ENCODE measurements around the gene AKAIN1. TPM values are rescaled to one million over a fixed set of nuclear protein-coding genes. Genes with fewer than 3 reads are reported as not detected.

The AKAIN1 gene
- total and polyA plus RNA-seq, 2 of the 4 experiments (the other 2 are of a cell fraction): not detected

GRCh38 chr18:5197461-5197860, 404 bp upstream of the AKAIN1 start:
- Histone ChIP-seq H3K4me1 (ENCODE audit: control insufficient read depth, insufficient read depth, low read length) (no peaks in the 10 kb centered on the region), H2AFZ (replicated peaks; ENCODE audit: low read length, poor library complexity) (no peak overlapping the region), H4K91ac (ENCODE audit: insufficient read depth, low read depth, low read length) (no peak overlapping the region), H3K27me3 (ENCODE audit: control insufficient read depth, insufficient read depth, low read length) (peaks cover 6% of the 10 kb centered on the region; the same call in 1 of the 2 replicates), H4K8ac (ENCODE audit: low read depth in 2 of 2, low read length in 2 of 2) (no peak overlapping the region), H3K18ac (ENCODE audit: low read depth, low read length) (no peak overlapping the region), H2BK15ac (ENCODE audit: low read depth, low read length) (no peak overlapping the region), H2BK20ac (ENCODE audit: low read depth, low read length) (no peak overlapping the region), H3K4me2 (ENCODE audit: low read depth, low read length) (no peak overlapping the region), H3K36me3 (ENCODE audit: control insufficient read depth, insufficient read depth, low read length) (no peaks in the 10 kb centered on the region), H3K9me1 (ENCODE audit: insufficient read depth, low read length) (no peaks in the 10 kb centered on the region), H3K9me3 (ENCODE audit: control insufficient read depth, insufficient read depth, low read length) (no peaks in the 10 kb centered on the region), H4K20me1 (ENCODE audit: insufficient read depth, low read length) (no peaks in the 10 kb centered on the region), H3K56ac (ENCODE audit: extremely low read depth, insufficient read depth, low read length) (no peak overlapping the region), H2AK5ac (ENCODE audit: low read depth, low read length) (no peak overlapping the region), H3K23ac (ENCODE audit: low read depth, low read length) (no peak overlapping the region), H3K27ac (ENCODE audit: insufficient read depth, low read length) (no peak overlapping the region), H2AK9ac (replicated peaks; ENCODE audit: low read depth, low read length, poor library complexity) (no peak overlapping the region), H2BK120ac (ENCODE audit: low read depth, low read length) (no peak overlapping the region), H3K4me3 (ENCODE audit: insufficient read depth, low read depth, low read length) (no peak overlapping the region), H3K14ac (replicated peaks; ENCODE audit: low read depth, low read length) (no peak overlapping the region), H3K79me1 (ENCODE audit: low read depth in 1 of 2, low read length in 2 of 2) (no peaks in the 10 kb centered on the region), H3K4ac (ENCODE audit: low read depth, low read length) (no peak overlapping the region), H4K5ac (ENCODE audit: low read depth, low read length) (no peak overlapping the region), H3K9ac (ENCODE audit: low read depth, low read length) (no peak overlapping the region), H2BK5ac (ENCODE audit: low read depth, low read length, poor library complexity, severe bottlenecking) (no peak overlapping the region)
- CTCF ChIA-PET: interaction anchor here (0.6 kb wide), 1 partner anchor 958 kb away, joined by 3 read pairs; no protein-coding TSS in a partner anchor
- no TSS peak for BruUV-seq (replicated peaks)
- POLR2A ChIA-PET (ENCODE audit: unreplicated experiment): no interaction called here
- in situ Hi-C loops (cut with MboI; ENCODE audit: low sequenced_read_pairs): no loop called here
- intact Hi-C loops (cut with micrococcal nuclease): no loop called here
- WGBS, 2 experiments (ENCODE audit: extremely low coverage in 2 of 2, insufficient read length in 1 of 2): 4% methylated on average over 9 of the region's 18 CpGs; no CpG with 5 or more reads in 1 of the 2 experiments
- TF ChIP-seq SMC3 (IDR thresholded peaks at IDR 0.05; ENCODE audit: low read depth, low read length) (no peak), MAFK (IDR thresholded peaks at IDR 0.05; ENCODE audit: low read depth, low read length) (no peak), POLR2A (IDR thresholded peaks at IDR 0.05; ENCODE audit: low read depth, low read length) (no peak), ELK1 (IDR thresholded peaks at IDR 0.05; ENCODE audit: borderline replicate concordance, low read depth, low read length) (no peak), CEBPB (IDR thresholded peaks at IDR 0.05; ENCODE audit: low read depth, low read length) (no peak), RAD21 (IDR thresholded peaks at IDR 0.05; ENCODE audit: low read length) (no peak), MXI1 (IDR thresholded peaks at IDR 0.05; ENCODE audit: borderline replicate concordance, low read depth, low read length) (no peak), NFE2L2 (IDR thresholded peaks at IDR 0.05; ENCODE audit: low read depth, low read length) (no peak), BHLHE40 (IDR thresholded peaks at IDR 0.05; ENCODE audit: low read depth, low read length) (no peak), CTCF (conservative IDR thresholded peaks at IDR 0.05; ENCODE audit: low read depth, low read length) (no peak), CHD1 (IDR thresholded peaks at IDR 0.05; ENCODE audit: low read depth, low read length) (no peak), RFX5 (IDR thresholded peaks at IDR 0.05; ENCODE audit: low read depth, low read length) (no peak), MAZ (IDR thresholded peaks at IDR 0.05; ENCODE audit: borderline replicate concordance, low read depth, low read length) (no peak), RCOR1 (IDR thresholded peaks at IDR 0.05; ENCODE audit: insufficient replicate concordance, low read length) (no peak), USF2 (IDR thresholded peaks at IDR 0.05; ENCODE audit: low read depth, low read length) (no peak), FOS (IDR thresholded peaks at IDR 0.05; ENCODE audit: low read depth, low read length) (no peak)
- dilution Hi-C loops (cut with HindIII; ENCODE audit: low sequenced_read_pairs, unreplicated experiment): no loop called here
- DNase-seq (no peak), ATAC-seq (ENCODE audit: low read depth) (no peak)

All from IMR-90 (cell line).